ENCODE results near the gene C17orf113.

DNA sequence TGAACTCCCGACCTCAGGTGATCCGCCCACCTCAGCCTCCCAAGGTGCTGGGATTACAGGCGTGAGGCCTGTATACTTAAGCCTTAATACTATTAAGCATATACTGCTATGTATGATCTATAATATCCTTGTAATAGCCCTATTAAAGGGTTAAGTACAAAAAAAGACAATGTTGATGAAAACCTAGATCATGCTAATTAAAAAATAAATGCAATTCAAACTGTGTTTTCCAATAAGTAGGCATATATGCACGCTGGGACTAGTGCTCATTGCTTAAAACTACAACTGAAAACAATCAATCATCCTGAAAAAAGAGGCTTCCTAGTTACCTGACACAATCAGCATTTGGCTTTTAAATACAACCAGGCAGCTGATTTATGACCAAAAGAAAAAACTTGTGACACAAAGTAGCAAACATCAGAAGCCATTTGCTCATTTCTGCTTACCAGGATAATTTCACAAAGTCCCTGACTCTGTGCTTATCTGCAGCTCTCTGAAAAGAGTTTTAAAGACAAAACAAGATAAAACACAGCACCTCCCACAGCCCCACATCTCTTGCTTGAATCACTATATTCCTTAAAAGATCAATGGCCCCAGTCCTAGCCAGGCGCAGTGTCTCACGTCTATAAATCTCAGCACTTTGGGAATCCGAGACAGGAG, 36.8 kb upstream of the C17orf113 start:
- TF ChIP-seq KLF12 (CRISPR knock-in tag; IDR thresholded peaks at IDR 0.05; ENCODE audit: borderline replicate concordance) (no peak), KLF9 (CRISPR knock-in tag; IDR thresholded peaks at IDR 0.05; ENCODE audit: low read depth) (no peak)

Data from HepG2 (cell line).